K562 (cell line): ENCODE measurements around the gene ADARB2.

Experiments
- EZH2 ChIP-seq: IDR thresholded peaks from 2 replicates; pipeline ENCODE4 v1.6.1; 2012; ENCODE audit warnings: low read depth, mild to moderate bottlenecking, inconsistent platforms, low read length, borderline replicate concordance
- FOXM1 ChIP-seq, 2 experiments: fragments of 450-650 bp in 1 of 2; sonication (generic) in 1 of 2; formaldehyde crosslinking in 1 of 2; IDR thresholded peaks; 2 replicates each; pipeline versions ENCODE4 v1.6.1 to v1.9.0; 2017 to 2022; ENCODE audit warnings: low read depth in 2 of 2, mild to moderate bottlenecking in 2 of 2, missing genetic modification reagents in 1 of 2, moderate library complexity in 1 of 2
- OTX1 ChIP-seq: fragments of 450-650 bp; formaldehyde crosslinking; IDR thresholded peaks from 2 replicates; pipeline ENCODE4 v1.4.0; 2022; ENCODE audit warnings: mild to moderate bottlenecking

DNA sequence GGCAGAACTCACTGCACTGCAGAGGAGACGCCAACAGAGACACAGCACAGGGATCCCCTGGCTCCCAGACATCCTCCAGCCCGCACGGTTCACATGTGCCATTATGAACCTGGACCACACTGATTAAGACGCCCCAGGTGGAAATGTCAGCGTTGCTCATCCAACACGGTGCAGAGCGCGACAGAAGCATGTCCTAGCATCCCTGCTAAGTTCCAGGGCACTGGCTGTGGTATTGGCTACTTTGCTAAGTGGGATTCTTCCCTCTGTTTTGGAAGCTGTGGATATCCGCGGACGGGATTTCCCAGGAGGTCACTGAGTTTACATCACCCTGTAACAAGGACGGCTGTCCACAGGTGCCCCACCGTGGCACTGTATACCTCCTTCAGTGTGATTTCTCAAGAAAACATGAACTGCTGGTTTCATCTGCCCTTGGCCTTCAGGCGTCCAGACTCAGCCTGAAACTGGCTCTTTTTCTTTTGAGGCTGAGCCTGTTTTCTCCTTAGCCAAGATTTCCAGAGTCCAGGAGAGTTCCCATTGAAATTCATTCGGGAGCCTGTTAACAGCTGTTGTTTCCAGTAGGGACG is 357.1 kb downstream of the ADARB2 start:
- TF ChIP-seq OTX1 (CRISPR knock-in tag): no peak
- TF ChIP-seq EZH2: no peak
- TF ChIP-seq FOXM1 (IDR thresholded peaks at IDR 0.05; ENCODE audit: low read depth): no peak
- no peak for TF ChIP-seq FOXM1 (CRISPR knock-in tag; IDR thresholded peaks at IDR 0.05; ENCODE audit: low read depth)
